ENCODE measurements around the gene PAX3.

- TF ChIP-seq, protein P1, sequence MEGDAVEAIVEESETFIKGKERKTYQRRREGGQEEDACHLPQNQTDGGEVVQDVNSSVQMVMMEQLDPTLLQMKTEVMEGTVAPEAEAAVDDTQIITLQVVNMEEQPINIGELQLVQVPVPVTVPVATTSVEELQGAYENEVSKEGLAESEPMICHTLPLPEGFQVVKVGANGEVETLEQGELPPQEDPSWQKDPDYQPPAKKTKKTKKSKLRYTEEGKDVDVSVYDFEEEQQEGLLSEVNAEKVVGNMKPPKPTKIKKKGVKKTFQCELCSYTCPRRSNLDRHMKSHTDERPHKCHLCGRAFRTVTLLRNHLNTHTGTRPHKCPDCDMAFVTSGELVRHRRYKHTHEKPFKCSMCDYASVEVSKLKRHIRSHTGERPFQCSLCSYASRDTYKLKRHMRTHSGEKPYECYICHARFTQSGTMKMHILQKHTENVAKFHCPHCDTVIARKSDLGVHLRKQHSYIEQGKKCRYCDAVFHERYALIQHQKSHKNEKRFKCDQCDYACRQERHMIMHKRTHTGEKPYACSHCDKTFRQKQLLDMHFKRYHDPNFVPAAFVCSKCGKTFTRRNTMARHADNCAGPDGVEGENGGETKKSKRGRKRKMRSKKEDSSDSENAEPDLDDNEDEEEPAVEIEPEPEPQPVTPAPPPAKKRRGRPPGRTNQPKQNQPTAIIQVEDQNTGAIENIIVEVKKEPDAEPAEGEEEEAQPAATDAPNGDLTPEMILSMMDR (IDR thresholded peaks at IDR 0.05; ENCODE audit: low read depth, low read length): no peak
- TF ChIP-seq EZH2phosphoT487 (IDR thresholded peaks at IDR 0.05; ENCODE audit: low read depth): no peak
These were observed 6.1 kb upstream of the PAX3 start for GRCh38 chr2:222304737-222305515.

Measured in OCI-LY3 (cell line).